Breast epithelium (tissue), 4 donors: Measurements from ENCODE around the gene CHRD. TPM values are rescaled to one million over a fixed set of nuclear protein-coding genes. Genes with fewer than 3 reads are reported as not detected.

Source experiments
- DNase-seq, 2 donors: peaks; one replicate each; pipeline ENCODE4 v3.0.0-alpha.2; 2019; ENCODE audit warnings: low spot score in 2 of 2
- H3K27ac ChIP-seq, 2 donors: fragments of 200-600 bp; sonication (generic) in 1 of 2; one replicate each; pipeline ENCODE4 v1.5.1; 2016 to 2019; ENCODE audit warnings: mild to moderate bottlenecking in 1 of 2
- H3K27me3 ChIP-seq, 2 donors: fragments of 200-600 bp; sonication (generic) in 1 of 2; one replicate each; pipeline versions ENCODE4 v1.5.1 to v1.6.0; 2017 to 2019; ENCODE audit warnings: control low read depth in 1 of 2, mild to moderate bottlenecking in 1 of 2
- H3K36me3 ChIP-seq: fragments of 200-600 bp; one replicate; pipeline ENCODE4 v1.5.1; 2019
- H3K4me1 ChIP-seq, 2 donors: fragments of 200-600 bp; sonication (generic); one replicate each; pipeline ENCODE4 v1.5.1; 2016 to 2019; ENCODE audit warnings: control low read depth in 1 of 2
- H3K4me3 ChIP-seq, 3 donors: fragments of 200-600 bp; sonication (generic); 1 replicate in 2 of 3; 2 replicates in 1 of 3; pipeline ENCODE4 v1.5.1; 2016 to 2019; ENCODE audit warnings: mild to moderate bottlenecking in 3 of 3, moderate library complexity in 2 of 3
- H3K9me3 ChIP-seq, 2 donors: fragments of 200-600 bp; sonication (generic) in 1 of 2; one replicate each; pipeline ENCODE4 v1.5.1; 2016 to 2019; ENCODE audit warnings: control low read depth in 1 of 2
- POLR2A ChIP-seq: fragments of 450-650 bp; IDR thresholded peaks from one replicate; pipeline ENCODE4 v1.6.1; 2016; ENCODE audit warnings: antibody characterized with exemption, mild to moderate bottlenecking, moderate library complexity
- POLR2AphosphoS5 ChIP-seq, 3 donors: sonication (generic); formaldehyde crosslinking; IDR thresholded peaks; one replicate each; pipeline ENCODE4 v1.6.1; 2017; ENCODE audit warnings: antibody characterized with exemption in 3 of 3
- intact Hi-C: fragments of 100-400 bp; cut with DNase I; formaldehyde crosslinking; loops from one replicate; pipeline ENCODE4 v1.15.1; 2023; ENCODE audit warnings: low total_unique reads
- total RNA-seq, 3 donors: library from RNA; depleted of rRNA; stranded (reverse); fragments of >200 nt; gene quantifications; one replicate each; pipeline ENCODE4 v1.1.0, GENCODE V29; 2016
- TF ChIP-seq, protein P1 (sequence below), 3 donors: fragments of 450-650 bp; IDR thresholded peaks; one replicate each; pipeline ENCODE4 v1.5.1; 2016 to 2017; ENCODE audit warnings: antibody characterized with exemption in 3 of 3, mild to moderate bottlenecking in 3 of 3, moderate library complexity in 3 of 3

The CHRD gene
- total RNA-seq: 10 to 100 TPM in 2 of 3 donors, 1 to 10 TPM in 1; 9.6 to 20.3 (median 12.1) TPM

GRCh38 chr3:184379358-184380184 is at the start of gene CHRD:
TSS of gene CHRD (plus strand) at chr3:184380054. CDS start at chr3:184380319, 265 bp downstream.
- H3K27ac ChIP-seq: peak within 1 kb of the TSS; percentile 72 to 89
- TF ChIP-seq, protein P1, sequence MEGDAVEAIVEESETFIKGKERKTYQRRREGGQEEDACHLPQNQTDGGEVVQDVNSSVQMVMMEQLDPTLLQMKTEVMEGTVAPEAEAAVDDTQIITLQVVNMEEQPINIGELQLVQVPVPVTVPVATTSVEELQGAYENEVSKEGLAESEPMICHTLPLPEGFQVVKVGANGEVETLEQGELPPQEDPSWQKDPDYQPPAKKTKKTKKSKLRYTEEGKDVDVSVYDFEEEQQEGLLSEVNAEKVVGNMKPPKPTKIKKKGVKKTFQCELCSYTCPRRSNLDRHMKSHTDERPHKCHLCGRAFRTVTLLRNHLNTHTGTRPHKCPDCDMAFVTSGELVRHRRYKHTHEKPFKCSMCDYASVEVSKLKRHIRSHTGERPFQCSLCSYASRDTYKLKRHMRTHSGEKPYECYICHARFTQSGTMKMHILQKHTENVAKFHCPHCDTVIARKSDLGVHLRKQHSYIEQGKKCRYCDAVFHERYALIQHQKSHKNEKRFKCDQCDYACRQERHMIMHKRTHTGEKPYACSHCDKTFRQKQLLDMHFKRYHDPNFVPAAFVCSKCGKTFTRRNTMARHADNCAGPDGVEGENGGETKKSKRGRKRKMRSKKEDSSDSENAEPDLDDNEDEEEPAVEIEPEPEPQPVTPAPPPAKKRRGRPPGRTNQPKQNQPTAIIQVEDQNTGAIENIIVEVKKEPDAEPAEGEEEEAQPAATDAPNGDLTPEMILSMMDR (IDR thresholded peaks at IDR 0.05): no peak
- TF ChIP-seq POLR2A: no peak
- no peak for TF ChIP-seq POLR2AphosphoS5 (IDR thresholded peaks at IDR 0.05)
- no peaks in the 10 kb centered on the region for H3K27me3 ChIP-seq
- H3K9me3 ChIP-seq: no peaks in the 10 kb centered on the region
- DNase-seq: no peak
- no peaks in the 10 kb centered on the region for H3K4me1 ChIP-seq
- peak within 1 kb of the TSS; percentile 47 to 81 (median 57) for H3K4me3 ChIP-seq
- no peaks in the 10 kb centered on the region for H3K36me3 ChIP-seq
- intact Hi-C loops: loop anchor here (10.0 kb wide), 1 partner anchor 1255 kb away; no protein-coding TSS in a partner anchor

DNA sequence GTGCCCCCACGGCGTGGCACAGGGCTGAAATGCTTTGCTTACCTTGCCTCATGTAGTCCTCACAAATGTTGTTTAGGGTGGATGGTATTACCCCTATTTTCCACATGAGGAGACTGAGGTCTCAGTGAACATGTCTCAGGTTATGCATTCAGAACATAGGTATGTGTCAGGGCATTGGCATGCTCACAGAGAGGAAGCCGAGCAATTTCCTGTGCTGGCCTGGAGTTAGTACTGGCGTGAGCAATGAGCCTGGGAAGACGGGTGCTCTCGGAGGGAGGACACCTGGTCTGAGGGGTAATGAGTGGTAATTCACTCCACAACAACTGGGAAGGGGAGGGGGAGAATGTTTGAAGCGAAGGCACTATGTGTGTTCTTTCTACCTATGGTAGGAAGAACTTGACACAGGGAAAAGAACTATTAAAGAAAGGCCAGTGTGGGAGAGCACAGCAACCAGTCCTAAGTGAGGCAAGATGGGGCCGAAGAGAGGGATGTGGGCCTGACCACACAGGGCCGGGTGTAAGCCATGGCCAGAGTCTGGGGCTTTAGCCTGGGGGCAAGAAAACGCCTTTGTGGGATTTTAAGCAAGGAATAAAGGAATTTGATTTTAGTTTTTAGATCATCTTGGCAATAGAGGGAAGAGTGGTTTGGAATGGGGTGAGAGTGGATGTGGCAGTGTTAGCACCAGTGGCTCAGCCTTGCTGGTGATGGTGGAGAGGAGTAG is 47.3 kb upstream of the CHRD start:
- DNase-seq: no peak
- H3K36me3 ChIP-seq: peaks cover 20% of the 10 kb centered on the region

GRCh38 chr3:184333190-184333589 is 46.7 kb upstream of the CHRD start:
- Histone ChIP-seq H3K36me3 (peaks cover 13% of the 10 kb centered on the region), H3K4me1 (peaks cover 6% of the 10 kb centered on the region in 2 donors), H3K27ac (peak overlapping the region; percentile 74 to 98), H3K27me3 (no peaks in the 10 kb centered on the region), H3K9me3 (no peaks in the 10 kb centered on the region), H3K4me3 (no peak overlapping the region)
- intact Hi-C loops: no loop called here
- DNase-seq: no peak
- TF ChIP-seq POLR2A (no peak), POLR2AphosphoS5 (IDR thresholded peaks at IDR 0.05) (no peak)
- TF ChIP-seq, protein P1 (IDR thresholded peaks at IDR 0.05): no peak

More for the DNA sequence above, 47.3 kb upstream of the CHRD start:
- Histone ChIP-seq H3K9me3 (no peaks in the 10 kb centered on the region), H3K27ac (peak overlapping the region; percentile 74 to 98), H3K4me3 (no peak overlapping the region), H3K27me3 (no peaks in the 10 kb centered on the region), H3K4me1 (no peaks in the 10 kb centered on the region)
- TF ChIP-seq POLR2AphosphoS5 (IDR thresholded peaks at IDR 0.05): peak in 1 of 3 donors; percentile 41
- TF ChIP-seq, protein P1 (IDR thresholded peaks at IDR 0.05): no peak
- intact Hi-C loops: no loop called here

GRCh38 chr3:184333700-184334099 is 46.2 kb upstream of the CHRD start:
- TF ChIP-seq POLR2AphosphoS5 (IDR thresholded peaks at IDR 0.05) (no peak), POLR2A (no peak)
- TF ChIP-seq, protein P1 (IDR thresholded peaks at IDR 0.05): no peak
- Histone ChIP-seq H3K4me1 (peaks cover 8 to 11% of the 10 kb centered on the region in 2 donors), H3K36me3 (peaks cover 9% of the 10 kb centered on the region), H3K27ac (peak overlapping the region; percentile 98), H3K27me3 (no peaks in the 10 kb centered on the region), H3K4me3 (no peak overlapping the region), H3K9me3 (no peaks in the 10 kb centered on the region)
- DNase-seq: no peak
- intact Hi-C loops: no loop called here
